Cortex of kidney (tissue), 1 donor: ENCODE data around the gene LIN7C.

Experiments used
- DNase-seq: peaks from one replicate; lab custom pipeline; 2025; lab: John Stamatoyannopoulos, UW

Gene LIN7C

DNA sequence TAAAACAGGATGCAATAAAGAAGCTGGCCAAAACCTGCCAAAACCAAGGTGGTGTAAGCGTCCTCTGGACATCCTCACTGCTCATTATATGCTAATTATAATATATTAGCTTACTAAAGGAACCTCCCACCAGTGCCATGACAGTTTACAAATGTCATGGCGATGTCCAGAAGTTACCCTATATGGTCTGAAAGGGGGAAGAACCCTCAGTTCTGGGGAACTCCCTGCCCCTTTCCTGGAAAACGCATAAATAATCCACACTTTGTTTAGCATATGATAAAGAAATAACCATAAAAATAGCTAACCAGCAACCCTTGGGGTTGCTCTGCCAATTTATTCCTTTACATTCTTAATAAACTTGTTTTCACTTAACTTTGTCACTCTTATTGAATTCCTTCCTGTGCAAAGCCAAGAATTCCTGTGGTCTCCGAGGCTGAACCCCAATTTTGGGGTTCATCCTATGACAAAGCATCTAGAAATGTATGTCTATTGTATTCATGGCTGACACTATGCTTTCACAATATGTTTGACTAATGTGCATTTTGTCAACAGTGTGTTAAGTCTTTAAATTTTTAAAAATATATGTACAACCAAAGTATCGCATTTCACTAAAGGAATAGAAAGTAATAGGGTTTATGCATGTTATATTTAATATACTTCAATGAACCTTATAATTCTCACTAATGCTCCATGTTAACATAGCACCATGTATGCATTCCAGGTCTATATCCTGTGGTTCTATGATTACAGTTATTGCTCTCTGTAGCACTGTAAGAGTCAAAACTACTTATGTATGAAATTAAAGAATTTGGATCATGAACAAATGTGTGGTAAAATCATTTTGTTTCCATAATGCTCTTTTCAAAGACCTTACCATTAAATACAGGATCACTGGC lies 59.0 kb downstream of the LIN7C start:
- DNase-seq = no peak

DNA sequence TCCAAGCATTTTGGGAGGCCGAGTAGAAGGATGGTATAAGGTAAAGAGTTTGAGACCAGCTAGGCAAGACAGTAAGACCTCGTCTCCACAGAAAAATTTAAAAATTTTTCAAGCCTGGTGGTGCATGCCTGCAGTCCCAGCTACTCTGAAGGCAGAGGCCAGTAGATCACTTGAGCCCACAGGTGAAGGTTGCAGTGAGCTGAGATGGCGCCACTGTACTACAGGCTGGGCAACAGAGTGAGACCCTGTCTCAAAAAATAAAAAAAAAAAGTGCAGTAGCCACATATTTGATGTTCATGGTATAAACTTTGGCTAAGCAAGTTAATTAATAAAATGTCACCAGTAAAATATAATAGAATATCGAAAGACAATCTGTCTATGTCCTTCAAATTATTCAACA lies 60.9 kb downstream of the LIN7C start:
- DNase-seq = no peak

DNA sequence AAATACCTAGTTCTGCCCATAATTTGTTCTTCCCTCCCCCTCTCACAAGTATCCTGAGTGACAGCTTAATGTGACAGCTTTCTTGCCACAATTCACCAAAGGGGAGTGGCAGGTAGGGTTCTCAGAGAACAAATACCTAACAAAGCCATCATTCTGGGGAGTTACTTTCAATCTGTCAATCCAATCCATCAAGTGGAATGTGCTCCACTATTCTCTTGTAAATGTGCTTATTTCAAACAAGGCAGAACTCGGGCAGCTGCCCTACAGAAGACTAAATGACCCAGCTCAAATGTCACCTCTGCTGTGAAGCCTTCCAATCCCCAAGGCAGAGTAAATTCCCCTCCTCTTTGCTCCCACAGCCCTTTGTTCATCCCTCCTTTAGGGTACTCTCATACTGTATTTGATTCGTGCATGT lies 61.8 kb downstream of the LIN7C start:
- no peak for DNase-seq
